Measurements from ENCODE around the gene STEAP1B.

STEAP1B gene

DNA sequence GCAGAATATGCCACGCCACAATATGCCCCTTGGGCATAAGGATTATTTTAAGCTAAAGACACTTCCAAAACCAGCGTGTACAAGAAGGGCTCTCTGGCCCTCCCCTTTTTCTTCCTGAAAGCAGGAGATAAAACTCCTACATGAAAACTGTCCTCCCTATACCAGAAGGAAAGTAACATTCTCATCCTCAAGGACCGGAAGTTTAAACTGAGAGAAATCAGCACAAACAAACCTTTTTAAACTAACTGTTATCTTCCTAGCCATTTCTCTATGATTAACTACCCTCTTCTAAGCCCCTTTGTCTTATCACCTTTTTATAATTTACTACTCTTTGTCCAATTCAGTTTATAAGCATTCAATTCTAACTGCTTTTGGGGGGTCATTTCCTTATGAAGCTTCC is 126.6 kb downstream of the STEAP1B start:
- no peaks in the 10 kb centered on the region for H3K27me3 ChIP-seq (ENCODE audit: insufficient read depth, poor library complexity, severe bottlenecking)
- TF ChIP-seq, protein P1, sequence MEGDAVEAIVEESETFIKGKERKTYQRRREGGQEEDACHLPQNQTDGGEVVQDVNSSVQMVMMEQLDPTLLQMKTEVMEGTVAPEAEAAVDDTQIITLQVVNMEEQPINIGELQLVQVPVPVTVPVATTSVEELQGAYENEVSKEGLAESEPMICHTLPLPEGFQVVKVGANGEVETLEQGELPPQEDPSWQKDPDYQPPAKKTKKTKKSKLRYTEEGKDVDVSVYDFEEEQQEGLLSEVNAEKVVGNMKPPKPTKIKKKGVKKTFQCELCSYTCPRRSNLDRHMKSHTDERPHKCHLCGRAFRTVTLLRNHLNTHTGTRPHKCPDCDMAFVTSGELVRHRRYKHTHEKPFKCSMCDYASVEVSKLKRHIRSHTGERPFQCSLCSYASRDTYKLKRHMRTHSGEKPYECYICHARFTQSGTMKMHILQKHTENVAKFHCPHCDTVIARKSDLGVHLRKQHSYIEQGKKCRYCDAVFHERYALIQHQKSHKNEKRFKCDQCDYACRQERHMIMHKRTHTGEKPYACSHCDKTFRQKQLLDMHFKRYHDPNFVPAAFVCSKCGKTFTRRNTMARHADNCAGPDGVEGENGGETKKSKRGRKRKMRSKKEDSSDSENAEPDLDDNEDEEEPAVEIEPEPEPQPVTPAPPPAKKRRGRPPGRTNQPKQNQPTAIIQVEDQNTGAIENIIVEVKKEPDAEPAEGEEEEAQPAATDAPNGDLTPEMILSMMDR (IDR thresholded peaks at IDR 0.05; ENCODE audit: poor library complexity, severe bottlenecking) = no peak
- no peak for DNase-seq (ENCODE audit: low spot score)
- H3K4me1 ChIP-seq (ENCODE audit: insufficient read depth, poor library complexity, severe bottlenecking) = no peaks in the 10 kb centered on the region
- H3K27ac ChIP-seq (ENCODE audit: poor library complexity, severe bottlenecking) = no peak overlapping the region
- H3K4me3 ChIP-seq (ENCODE audit: severe bottlenecking) = no peak overlapping the region
- ATAC-seq (ENCODE audit: low read depth) = no peak
- no peaks in the 10 kb centered on the region for H3K9me3 ChIP-seq (ENCODE audit: severe bottlenecking)
- no peaks in the 10 kb centered on the region for H3K36me3 ChIP-seq (ENCODE audit: low read depth)

DNA sequence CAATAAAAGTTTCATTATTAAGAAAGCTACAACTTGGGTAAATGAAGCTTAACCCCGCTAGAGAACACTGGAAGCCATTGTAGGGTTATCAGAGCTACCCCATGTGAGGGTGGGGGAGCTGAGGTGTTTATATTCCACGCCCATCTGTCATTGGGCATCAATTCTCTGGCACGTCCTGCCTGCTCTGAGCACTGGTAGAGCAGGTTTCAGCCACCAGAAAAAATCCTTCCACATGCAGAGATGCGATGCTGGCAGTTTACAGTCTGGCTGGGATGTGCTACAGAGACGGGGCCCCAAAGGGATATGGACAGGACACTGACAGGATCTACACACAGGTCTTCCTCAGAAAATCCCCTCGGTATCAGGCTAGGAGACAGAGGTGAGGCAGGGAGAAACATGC is 127.1 kb downstream of the STEAP1B start:
- TF ChIP-seq, protein P1 (IDR thresholded peaks at IDR 0.05; ENCODE audit: poor library complexity, severe bottlenecking) = no peak
- DNase-seq (ENCODE audit: low spot score) = no peak
- Histone ChIP-seq H3K27me3 (ENCODE audit: insufficient read depth, poor library complexity, severe bottlenecking) (no peaks in the 10 kb centered on the region), H3K27ac (ENCODE audit: poor library complexity, severe bottlenecking) (no peak overlapping the region), H3K4me1 (ENCODE audit: insufficient read depth, poor library complexity, severe bottlenecking) (no peaks in the 10 kb centered on the region), H3K4me3 (ENCODE audit: severe bottlenecking) (no peak overlapping the region), H3K36me3 (ENCODE audit: low read depth) (no peaks in the 10 kb centered on the region), H3K9me3 (ENCODE audit: severe bottlenecking) (no peaks in the 10 kb centered on the region)
- ATAC-seq (ENCODE audit: low read depth) = no peak

DNA sequence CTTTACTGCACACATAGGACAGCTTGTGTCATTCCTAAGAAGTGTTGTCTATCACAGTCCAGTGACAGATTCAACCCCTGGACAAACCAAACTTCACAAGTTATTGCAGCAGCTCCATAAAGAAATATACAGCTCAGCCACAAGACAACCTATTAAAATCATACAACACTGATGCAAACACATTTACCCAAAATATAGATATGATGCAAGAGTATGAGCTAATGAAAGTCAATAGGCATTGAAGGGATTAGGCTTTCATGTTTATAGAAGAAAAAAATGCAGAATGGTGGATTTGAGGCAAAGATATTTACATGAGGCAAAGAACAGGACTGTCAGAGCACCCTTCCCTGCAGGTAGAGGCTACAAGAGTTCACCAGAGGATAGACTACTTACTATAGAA is 128.1 kb downstream of the STEAP1B start:
- ATAC-seq (ENCODE audit: low read depth) = no peak
- Histone ChIP-seq H3K27ac (ENCODE audit: poor library complexity, severe bottlenecking) (no peak overlapping the region), H3K4me1 (ENCODE audit: insufficient read depth, poor library complexity, severe bottlenecking) (no peaks in the 10 kb centered on the region), H3K4me3 (ENCODE audit: severe bottlenecking) (no peak overlapping the region), H3K36me3 (ENCODE audit: low read depth) (no peaks in the 10 kb centered on the region), H3K9me3 (ENCODE audit: severe bottlenecking) (no peaks in the 10 kb centered on the region), H3K27me3 (ENCODE audit: insufficient read depth, poor library complexity, severe bottlenecking) (no peaks in the 10 kb centered on the region)
- TF ChIP-seq, protein P1 (IDR thresholded peaks at IDR 0.05; ENCODE audit: poor library complexity, severe bottlenecking) = no peak
- no peak for DNase-seq (ENCODE audit: low spot score)

Measured in RWPE2 (cell line).